Measurements from ENCODE around the gene MOSMO. TPM values are rescaled to one million over a fixed set of nuclear protein-coding genes. Genes with fewer than 3 reads are reported as not detected.
"Not testable (repeated sequence)": the region's sequence is repeated elsewhere in the genome, so short reads cannot be mapped to it uniquely, and the experiment has no call there.

MOSMO gene
- polyA plus RNA-seq, 4 donors = 17.5 to 25.3 (median 21.1) TPM

DNA sequence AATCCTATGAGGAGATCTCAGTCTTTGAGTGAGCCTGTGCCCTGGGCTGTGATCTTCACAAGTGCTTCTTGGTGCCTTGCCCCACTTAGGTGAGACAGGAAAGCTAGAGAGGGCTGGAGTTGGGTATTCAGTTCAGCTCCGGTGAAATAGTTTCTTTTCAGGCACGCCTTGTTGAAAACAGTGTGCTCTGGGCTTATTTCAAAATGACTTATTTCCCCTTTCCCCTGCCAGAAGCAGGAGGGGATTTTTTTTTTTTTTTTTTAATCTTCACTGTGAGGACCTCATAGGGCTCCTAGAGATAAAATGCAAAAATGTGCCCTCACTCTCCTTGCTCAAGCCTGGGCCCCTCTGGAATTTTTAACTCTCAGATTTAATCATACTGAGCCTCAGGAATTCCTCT lies 27.2 kb downstream of the MOSMO start:
- no peak for DNase-seq (ENCODE audit: low read depth in 4 of 4, low spot score in 2 of 4)

DNA sequence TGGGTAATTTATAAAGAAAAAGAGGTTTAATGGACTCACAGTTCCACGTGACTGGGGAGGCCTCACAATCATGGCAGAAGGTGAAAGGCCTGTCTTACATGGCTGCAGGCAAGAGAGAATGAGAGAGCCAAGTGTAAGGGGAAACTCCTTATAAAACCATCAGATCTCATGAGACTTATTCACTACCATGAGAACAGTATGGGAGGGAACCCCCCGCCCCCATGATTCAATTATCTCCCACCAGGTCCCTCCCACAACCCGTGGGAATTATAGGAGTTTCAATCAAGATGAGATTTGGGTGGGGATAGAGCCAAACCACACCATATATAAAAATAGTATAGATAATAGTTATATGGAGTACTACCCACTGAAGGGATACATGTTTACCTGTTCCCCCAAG lies 36.0 kb downstream of the MOSMO start:
- not testable (repeated sequence) for DNase-seq (ENCODE audit: low read depth in 4 of 4, low spot score in 2 of 4)

DNA sequence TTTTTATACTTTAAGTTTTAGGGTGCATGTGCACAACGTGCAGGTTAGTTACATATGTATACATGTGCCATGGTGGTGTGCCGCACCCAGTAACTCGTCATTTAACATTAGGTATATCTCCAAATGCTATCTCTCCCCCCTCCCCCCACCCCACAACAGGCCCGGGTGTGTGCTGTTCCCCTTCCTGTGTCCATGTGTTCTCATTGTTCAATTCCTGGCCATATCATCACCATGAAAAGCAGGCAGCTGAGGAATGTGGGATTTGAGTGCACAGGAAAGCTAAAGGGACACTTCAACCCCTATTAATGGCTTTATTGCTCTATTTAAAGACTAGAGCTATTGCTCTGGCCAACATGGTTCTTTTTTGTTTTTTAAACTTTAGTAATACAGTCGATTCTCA lies 38.0 kb downstream of the MOSMO start:
- not testable (repeated sequence) for DNase-seq (ENCODE audit: low read depth in 4 of 4, low spot score in 2 of 4)

GRCh38 chr16:22050963-22051362 lies 43.1 kb downstream of the MOSMO start:
- no peak for DNase-seq (ENCODE audit: low read depth in 4 of 4, low spot score in 2 of 4)

DNA sequence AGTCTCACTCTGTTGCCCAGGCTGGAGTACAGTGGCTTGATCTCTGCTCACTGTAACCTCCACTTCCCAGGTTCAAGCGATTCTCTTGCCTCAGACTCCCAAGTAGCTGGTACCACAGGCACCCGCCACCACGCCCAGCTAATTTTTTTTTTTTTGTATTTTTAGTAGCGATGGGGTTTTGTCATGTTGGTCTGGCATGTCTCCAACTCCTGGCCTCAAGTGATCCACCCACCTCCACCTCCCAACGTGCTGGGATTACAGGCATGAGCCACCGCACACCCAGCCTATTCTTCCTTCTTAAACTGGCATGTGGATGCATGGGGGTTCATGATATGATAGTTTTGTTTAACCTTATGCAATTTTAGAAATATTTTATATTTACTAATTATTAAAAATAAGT lies 45.1 kb downstream of the MOSMO start:
- DNase-seq (ENCODE audit: low read depth in 4 of 4, low spot score in 2 of 4) = no peak

DNA sequence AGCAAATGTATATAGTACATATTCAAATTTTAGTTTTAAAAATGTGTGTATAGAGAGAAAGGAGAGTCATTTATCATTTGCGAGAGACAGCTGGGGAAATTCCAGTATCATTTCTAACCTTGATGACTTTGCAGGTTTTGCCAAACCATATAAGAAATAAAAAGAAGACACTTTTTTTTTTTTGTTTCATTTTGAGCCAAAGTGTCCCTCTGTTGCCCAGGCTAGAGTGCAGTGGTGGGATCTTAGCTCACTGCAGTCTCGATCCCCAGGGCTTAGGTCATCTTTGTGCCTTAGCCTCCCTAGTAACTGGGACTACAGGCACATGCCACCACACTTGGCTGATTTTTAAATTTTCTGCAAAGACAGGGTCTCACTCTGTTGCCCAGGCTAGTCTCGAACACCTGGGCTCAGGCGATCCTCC lies 46.0 kb downstream of the MOSMO start:
- DNase-seq (ENCODE audit: low read depth in 4 of 4, low spot score in 2 of 4) = no peak

DNA sequence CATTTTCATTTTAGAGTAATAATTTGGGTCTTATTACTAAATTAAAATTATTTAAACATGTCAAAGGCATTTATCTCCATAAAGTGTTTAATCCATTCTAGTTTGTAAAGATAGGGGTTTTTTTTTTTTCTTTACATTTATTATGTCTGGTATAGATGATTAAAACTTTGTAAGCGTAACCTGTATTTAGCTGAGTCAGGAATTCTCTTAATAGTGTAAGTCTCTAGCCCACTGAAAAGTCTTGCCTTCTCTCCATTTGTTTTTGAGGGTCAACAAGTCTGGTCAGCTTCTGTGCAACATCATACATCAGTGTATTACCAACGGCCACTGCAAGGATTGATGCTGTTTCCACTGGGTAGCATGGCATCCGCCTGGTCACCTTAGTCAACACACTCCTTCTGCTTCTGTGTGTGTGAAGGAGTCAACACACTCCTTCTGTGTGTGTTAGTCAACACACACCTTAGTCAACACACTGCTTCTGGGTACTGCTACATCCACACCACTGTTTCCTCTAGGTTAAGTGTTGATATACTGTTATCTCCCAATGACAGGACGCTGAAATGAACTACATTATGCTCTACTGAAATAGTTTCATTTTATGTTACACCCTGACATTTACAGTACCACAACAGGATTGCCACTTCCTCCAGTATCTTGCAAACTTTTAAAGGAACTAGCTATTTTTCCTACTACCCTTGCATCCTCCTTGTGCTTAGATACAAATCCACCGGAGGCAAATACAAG lies 47.1 kb downstream of the MOSMO start:
- no peak for DNase-seq (ENCODE audit: low read depth in 4 of 4, low spot score in 2 of 4)

GRCh38 chr16:22055881-22056280 lies 48.0 kb downstream of the MOSMO start:
- no peak for DNase-seq (ENCODE audit: low read depth in 4 of 4, low spot score in 2 of 4)

DNA sequence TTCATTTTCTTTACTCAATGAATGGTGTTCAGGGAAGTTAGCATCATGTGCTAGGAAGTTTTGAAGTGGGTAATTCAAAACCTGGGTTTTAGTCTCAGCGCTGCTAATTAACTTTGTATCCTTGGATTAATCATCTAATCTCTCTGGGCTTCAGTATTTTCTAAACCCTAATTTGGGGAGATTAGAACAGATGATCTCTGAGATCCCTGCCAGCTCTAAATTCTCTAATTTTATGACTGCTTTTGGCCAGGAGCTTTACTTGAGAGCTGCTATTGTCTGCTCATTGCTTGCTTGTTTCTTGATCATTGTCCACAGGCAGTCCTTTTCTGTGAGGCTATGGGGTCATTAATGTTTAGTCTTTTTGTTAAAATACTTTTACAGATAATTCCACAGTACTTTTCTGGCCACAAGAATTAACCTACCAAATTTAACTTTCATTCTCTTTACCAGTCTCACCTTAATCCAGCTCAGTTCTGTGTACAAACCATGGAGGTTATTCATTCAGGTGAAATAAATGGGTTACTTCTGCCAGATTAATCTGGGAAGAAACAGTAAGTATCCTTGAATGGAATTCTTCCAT lies 56.1 kb downstream of the MOSMO start:
- no peak for DNase-seq (ENCODE audit: low read depth in 4 of 4, low spot score in 2 of 4)

GRCh38 chr16:22065252-22065651 lies 57.3 kb downstream of the MOSMO start:
- no peak for DNase-seq (ENCODE audit: low read depth in 4 of 4, low spot score in 2 of 4)

- DNase-seq (ENCODE audit: low read depth in 4 of 4, low spot score in 2 of 4) = no peak
These were observed 62.7 kb downstream of the MOSMO start for GRCh38 chr16:22070361-22071330.

DNA sequence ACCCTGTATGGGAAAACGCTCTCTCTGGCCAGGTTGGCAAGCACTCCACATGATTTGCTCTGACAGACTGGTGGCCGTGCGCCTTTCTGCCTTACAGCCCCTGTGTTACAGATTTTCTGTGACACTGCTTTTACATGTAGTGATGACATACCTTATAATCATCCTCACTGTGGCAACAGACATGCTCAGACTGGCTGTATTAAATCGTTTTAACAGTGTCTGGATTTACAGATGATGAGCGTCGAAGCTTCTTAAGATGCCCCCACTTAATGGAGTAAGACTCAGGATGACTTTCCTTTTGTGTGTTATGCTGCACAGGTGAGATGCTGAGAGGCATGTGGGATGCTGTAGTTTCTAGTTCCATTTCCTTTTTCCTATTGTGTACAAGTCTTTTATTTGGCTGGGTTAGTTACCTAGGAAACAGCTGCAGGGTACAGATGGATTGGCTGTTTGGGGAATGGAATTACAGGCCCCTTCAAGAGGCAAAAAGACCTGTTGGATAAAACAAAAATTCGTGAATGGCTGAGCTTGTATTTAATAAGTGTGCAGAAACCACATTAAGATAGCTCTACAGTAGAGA lies 63.5 kb downstream of the MOSMO start:
- no peak for DNase-seq (ENCODE audit: low read depth in 4 of 4, low spot score in 2 of 4)

DNA sequence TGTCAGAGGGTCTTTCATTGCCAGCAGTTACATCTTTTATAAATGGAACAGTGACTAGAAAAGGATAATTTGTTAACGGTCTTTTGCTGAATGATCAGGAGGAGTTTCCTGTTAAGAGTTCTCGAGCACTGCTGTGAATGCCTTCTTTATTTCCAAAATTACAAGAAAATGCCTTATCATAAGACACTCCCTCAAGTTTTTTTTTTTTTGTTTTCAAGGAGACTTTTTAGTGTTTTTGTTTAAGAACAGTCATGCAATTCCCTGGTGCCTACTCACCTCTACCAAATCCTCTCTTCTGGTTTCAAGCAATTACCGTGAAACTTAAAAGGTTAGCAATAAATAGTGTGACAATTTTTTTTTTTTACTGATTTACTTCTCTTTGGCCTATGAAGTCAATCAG lies 65.4 kb downstream of the MOSMO start:
- DNase-seq (ENCODE audit: low read depth in 4 of 4, low spot score in 2 of 4) = no peak

DNA sequence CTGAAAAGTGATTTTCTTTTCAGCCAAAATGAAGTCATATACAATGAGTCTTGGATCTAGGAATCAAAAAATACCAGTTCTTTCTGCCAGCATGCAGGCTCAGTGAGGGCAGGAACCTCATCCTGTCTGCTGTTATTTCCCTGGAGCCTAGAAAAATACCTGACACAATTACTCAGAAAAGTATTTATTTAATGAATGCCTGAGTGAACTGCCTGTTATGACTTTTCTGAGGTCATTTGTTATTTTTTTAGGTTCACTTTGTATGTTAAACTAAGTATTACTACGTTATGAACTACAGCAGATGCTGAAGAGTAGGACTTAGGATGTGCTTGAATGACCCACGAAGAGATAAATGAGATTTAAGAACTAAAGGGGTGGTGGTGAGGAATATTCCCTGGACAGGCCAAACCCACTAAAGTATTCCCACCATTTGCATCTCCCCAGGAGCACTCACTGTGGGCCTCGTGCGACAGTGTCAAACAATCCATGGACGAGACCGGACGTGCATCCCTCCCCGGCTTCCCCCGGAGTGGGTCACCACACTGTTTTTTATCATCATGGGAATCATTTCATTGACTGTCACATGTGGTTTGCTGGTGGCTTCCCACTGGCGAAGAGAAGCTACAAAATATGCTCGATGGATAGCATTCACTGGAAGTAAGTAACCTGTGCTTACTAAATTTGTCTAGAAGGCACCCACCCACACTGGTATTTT lies 67.3 kb downstream of the MOSMO start:
- DNase-seq (ENCODE audit: low read depth in 4 of 4, low spot score in 2 of 4) = no peak

DNA sequence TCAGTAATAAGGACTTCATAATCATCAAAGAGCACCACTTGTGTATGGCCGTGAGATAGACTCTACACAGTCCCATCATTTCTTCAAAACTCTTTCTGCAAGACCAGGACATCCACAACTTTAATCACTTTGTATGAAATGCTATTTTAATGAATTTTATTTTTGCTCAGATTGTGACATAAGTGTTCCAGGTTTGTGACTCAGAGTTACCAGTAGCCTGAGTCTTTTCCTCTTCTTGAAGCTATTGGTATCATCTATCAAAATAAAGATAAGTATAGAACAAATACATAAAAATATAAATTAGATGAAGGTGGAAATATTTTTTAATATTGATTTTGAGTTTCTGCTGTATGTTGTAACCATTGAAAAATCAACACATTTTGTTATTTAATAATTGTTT lies 67.9 kb downstream of the MOSMO start:
- no peak for DNase-seq (ENCODE audit: low read depth in 4 of 4, low spot score in 2 of 4)

DNA sequence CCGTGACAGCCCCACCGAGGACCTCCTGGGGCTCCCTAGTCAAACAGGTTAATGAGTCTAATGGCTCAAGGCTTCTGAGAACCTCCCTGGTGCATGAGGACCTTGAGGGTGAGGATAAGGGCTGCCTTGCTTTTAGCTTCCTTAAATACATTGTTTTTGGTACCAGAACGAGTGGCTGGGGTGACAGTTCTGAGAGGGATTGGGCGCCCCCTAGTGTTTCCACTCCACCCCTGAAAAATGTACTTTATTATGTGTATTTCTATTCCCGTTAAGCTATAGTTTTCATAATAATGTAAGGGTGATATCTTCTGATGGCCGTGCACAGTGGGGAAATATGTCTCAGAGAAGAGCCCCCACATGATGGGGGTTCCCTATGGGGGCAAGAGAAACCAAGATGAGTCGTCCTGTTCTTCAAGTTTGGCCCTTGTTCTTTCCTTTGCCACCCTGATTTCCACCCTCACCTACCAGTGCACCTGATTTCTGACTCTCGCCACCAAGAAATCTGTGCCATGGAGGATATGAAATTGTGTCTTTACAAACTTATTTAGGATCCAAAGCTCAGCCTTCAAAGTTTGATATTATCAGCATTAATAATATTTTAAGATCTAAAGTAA lies 69.9 kb downstream of the MOSMO start:
- DNase-seq (ENCODE audit: low read depth in 4 of 4, low spot score in 2 of 4) = peak in 2 of 4 donors; percentile 18 to 25

DNA sequence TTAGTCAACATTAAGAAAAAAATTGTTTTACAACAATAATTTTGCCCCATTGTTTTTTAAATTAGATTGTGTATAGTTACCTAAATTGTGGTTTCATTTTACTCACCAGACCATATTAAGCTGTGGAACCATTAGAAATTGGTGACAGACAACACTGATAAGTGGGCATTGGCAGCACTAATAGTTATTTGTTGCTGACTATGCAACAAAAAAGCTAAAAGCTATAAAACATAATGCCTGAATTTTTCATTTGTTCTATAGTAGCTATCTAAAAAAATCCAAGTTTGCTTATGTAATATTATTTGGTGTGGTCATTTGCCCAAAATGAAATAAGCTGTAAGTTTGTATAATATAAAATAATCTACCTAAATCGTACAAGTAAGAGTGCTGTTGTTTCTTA lies 70.7 kb downstream of the MOSMO start:
- DNase-seq (ENCODE audit: low read depth in 4 of 4, low spot score in 2 of 4) = no peak

- no peak for DNase-seq (ENCODE audit: low read depth in 4 of 4, low spot score in 2 of 4)
These were observed 73.1 kb downstream of the MOSMO start for GRCh38 chr16:22081050-22081449.

- DNase-seq (ENCODE audit: low read depth in 4 of 4, low spot score in 2 of 4) = no peak
These were observed 78.5 kb downstream of the MOSMO start for GRCh38 chr16:22086440-22086839.

GRCh38 chr16:22088642-22089041 lies 80.7 kb downstream of the MOSMO start:
- DNase-seq (ENCODE audit: low read depth in 4 of 4, low spot score in 2 of 4) = no peak
